ENCODE measurements around the gene CPPED1. TPM values are rescaled to one million over a fixed set of nuclear protein-coding genes. Genes with fewer than 3 reads are reported as not detected.

CPPED1 gene
- total RNA-seq, 1 experiment from 2014 or later, result 7.9 TPM

DNA sequence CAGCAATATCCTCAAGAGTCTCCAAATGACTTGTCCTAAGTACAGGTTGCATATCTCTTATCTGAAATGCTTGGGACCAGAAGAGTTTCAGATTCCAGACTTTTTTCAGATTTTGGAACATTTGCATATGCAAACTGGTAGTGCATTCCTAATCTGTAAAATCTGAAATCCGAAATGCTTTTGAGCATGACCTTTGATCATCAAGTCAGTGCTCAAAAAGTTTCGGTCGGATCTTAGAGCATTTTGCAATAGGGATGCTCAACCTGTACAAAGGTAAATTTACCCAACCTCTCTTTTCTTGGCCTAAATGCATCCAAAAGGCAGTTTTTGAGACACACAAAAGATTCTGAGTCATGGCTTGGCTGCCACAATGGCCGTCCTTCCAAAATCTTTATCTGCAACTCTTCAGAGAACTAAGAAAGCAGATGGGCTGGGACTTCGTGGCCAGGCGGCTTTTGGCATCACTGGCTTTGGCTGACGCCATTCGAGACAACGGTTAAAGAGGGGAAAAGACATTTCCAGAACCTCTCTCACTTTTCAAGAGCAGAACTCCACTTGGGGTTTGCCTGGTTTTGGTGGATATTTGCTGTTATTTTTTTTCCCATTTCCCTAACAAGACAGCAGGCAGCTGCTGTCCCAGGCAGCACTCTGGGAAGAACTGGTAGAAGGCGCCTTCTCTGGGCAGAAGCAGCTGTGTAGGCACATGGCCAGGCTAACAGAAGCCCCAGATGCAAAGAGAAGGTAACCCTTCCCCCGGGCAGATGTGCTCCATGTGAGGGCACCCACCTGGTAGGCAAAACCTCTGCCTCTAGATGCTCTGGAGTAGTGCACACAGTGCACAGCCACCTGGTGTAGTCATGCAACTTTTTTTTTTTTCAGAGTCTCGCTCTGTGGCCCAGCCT lies 8.9 kb downstream of the CPPED1 start:
- H3K27me3 ChIP-seq (ENCODE audit: insufficient read depth, low read length), result no peaks in the 10 kb centered on the region
- no peaks in the 10 kb centered on the region for H3K9me3 ChIP-seq (ENCODE audit: control insufficient read depth, low read depth, low read length)
- no peak overlapping the region for H2BK20ac ChIP-seq (ENCODE audit: low read depth, low read length, poor library complexity, severe bottlenecking)
- H3K56ac ChIP-seq (ENCODE audit: insufficient read length, low read depth, low read length), result no peak overlapping the region
- no peak for DNase-seq
- Mint-ChIP-seq H3K4me1 (peaks cover 14 to 16% of the 10 kb centered on the region in 2 experiments), H3K9me3 (no peaks in the 10 kb centered on the region), H3K36me3 (ENCODE audit: insufficient read depth in 1 of 3, low read depth in 3 of 3) (peaks cover 0 to 3% (median 0%) of the 10 kb centered on the region in 3 experiments; a peak in 4 of 7 replicates), H3K27ac (no peak overlapping the region), H3K4me3 (no peak overlapping the region), H3K27me3 (ENCODE audit: low read depth) (no peaks in the 10 kb centered on the region)
- no peaks in the 10 kb centered on the region for H3K79me1 ChIP-seq (ENCODE audit: insufficient read depth, low read depth, low read length, poor library complexity, severe bottlenecking)
- H2AFZ ChIP-seq (ENCODE audit: low read length), result no peak overlapping the region
- no peak overlapping the region; the same call in 1 of the 2 replicates for H3K4ac ChIP-seq (ENCODE audit: low read depth, low read length)
- H4K20me1 ChIP-seq (ENCODE audit: control insufficient read depth, insufficient read depth, insufficient read length), result no peaks in the 10 kb centered on the region
- 0 out of 2 replicates have a peak overlapping the region, but pooled peaks have one; percentile 29 for H3K14ac ChIP-seq (ENCODE audit: insufficient read depth, low read length)
- H3K23me2 ChIP-seq (ENCODE audit: insufficient read length, low read depth, low read length, poor library complexity, severe bottlenecking), result no peaks in the 10 kb centered on the region
- H2BK120ac ChIP-seq (ENCODE audit: low read depth, low read length, poor library complexity, severe bottlenecking), result no peak overlapping the region
- H3K4me1 ChIP-seq (ENCODE audit: insufficient read depth, low read length), result no peaks in the 10 kb centered on the region; the same call in 1 of the 2 replicates
- no peak overlapping the region for H2AK5ac ChIP-seq (ENCODE audit: insufficient read length, low read length)
- H4K91ac ChIP-seq (ENCODE audit: insufficient read length, low read depth, low read length), result no peak overlapping the region
- H2BK12ac ChIP-seq (ENCODE audit: insufficient read length, low read depth, low read length), result no peak overlapping the region
- H3K27ac ChIP-seq (ENCODE audit: insufficient read length, low read depth, low read length), result no peak overlapping the region
- no peak overlapping the region for H3K9ac ChIP-seq (ENCODE audit: extremely low read depth, insufficient read length, low read length)
- no peak overlapping the region for H4K5ac ChIP-seq (ENCODE audit: insufficient read length, low read depth, low read length)
- no peak overlapping the region for H4K8ac ChIP-seq (replicated peaks; ENCODE audit: insufficient read length, low read depth, low read length)
- H2BK15ac ChIP-seq (ENCODE audit: low read depth, low read length), result no peak overlapping the region
- no CpG with 5 or more reads among the region's 12 CpGs for WGBS (ENCODE audit: extremely low coverage, insufficient read length, low lambda C conversion rate)
- no peak overlapping the region for H3K4me2 ChIP-seq (ENCODE audit: insufficient read depth, insufficient read length, low read length)
- no peak overlapping the region for H3K23ac ChIP-seq (ENCODE audit: insufficient read length, low read depth, low read length)
- no peak overlapping the region for H3T11ph ChIP-seq (ENCODE audit: low read length)
- H3K79me2 ChIP-seq (ENCODE audit: insufficient read depth, low read length), result no peaks in the 10 kb centered on the region
- H2BK5ac ChIP-seq (ENCODE audit: insufficient read length, low read length), result no peak overlapping the region
- TF ChIP-seq CTCF (conservative IDR thresholded peaks at IDR 0.05), result no peak
- no peak overlapping the region for H3K18ac ChIP-seq (ENCODE audit: insufficient read length, low read depth, low read length)
